ELF-1 (cell line): ENCODE measurements around the gene SPINK7.

Source experiments
- DNase-seq: peaks from one replicate; pipeline ENCODE4 v3.0.0-alpha.2; 2016; ENCODE audit warnings: low read depth, low spot score

SPINK7 gene

DNA sequence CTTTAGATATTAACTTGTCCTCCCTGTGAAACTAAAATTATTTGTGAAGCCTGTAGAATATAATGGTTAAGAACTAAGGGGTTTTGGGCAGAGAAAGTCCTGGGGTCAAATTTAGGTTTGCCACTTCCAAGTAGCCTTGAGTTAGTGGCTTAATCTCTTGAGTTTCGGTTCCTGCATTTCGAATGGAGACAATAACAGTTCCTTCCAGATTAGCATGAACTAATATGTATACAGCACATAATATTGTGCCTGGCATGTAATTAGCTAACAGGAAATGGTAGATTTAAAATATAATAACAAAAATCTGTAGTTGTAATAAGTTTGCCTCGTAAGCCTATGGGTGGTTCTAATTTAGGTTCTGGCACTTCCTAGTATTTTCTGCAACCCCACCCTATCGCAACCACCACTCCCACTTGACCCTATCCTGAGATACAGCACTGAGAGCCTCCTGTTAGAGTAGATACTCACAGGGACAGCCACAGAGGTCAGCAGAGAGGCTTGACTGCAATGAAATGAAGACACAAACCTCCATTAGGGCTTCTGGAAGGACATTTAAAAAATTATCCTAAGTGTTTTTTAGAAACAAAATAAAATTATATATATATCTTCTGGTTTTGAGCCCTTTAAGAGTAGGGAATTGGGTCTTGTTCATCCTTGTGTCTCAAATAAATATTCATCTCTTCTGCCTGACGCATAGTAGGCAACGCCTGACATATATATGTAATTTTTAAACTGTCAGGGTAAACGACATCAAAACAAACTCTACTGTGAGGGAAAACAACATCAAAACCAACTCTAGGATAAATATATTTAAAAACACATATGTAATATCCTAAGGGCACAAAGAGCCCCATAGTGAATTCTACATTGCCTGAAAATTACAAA is 31.6 kb downstream of the SPINK7 start:
- DNase-seq, result no peak

DNA sequence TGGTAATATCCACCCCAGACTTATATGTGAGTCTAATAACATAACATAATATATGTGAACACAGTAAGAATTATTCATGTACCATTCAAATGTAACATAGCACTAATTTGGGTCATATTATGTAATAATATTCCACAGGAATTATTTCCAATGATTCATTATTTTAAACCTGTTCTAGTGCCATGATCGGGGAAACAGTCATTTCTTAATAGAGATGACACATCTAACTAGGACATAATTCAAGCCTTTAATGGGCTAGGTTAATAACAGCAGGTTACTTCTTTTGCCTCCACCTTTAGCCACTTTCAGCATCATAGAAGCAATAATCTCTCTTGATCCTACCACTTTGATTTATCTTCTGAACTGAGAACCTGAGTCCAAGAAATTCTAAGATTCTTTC is 35.5 kb downstream of the SPINK7 start:
- no peak for DNase-seq

DNA sequence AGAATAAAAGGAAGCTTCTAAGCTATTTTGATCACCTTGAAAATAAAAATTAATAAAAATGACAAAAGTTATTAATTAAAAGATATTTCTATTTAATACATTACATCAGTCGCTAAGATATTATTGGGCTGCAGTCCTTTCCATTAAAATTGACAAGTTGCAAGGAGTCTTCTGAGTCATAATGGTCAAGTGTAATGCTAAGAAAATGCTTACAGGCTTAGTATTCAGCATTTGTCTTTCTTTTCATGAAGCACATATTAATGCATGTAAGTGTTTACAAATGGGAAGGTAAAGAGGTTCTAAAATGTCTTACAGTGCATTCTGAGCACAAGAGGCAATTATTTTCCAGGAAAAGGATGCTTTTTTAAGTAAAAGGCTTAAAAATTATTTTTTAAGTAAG is 40.5 kb downstream of the SPINK7 start:
- no peak for DNase-seq

DNA sequence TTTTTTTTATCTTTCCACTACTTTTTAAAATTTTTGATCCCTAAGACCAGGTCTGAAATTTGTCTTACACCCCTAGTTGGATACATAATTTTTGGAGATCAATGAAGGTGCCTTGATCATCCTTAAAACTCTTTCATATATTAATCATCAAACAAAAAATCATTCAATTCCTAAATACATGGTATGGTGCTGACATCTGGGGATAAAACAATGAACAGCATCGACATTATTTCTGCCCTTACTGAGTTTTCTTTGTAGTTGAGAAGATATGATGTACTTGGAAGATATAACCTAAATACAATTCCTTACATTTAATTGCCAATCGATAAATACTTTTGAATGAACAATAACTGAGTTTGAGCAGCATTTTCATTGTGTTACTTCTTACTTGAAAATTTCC is 41.4 kb downstream of the SPINK7 start:
- DNase-seq, result no peak

DNA sequence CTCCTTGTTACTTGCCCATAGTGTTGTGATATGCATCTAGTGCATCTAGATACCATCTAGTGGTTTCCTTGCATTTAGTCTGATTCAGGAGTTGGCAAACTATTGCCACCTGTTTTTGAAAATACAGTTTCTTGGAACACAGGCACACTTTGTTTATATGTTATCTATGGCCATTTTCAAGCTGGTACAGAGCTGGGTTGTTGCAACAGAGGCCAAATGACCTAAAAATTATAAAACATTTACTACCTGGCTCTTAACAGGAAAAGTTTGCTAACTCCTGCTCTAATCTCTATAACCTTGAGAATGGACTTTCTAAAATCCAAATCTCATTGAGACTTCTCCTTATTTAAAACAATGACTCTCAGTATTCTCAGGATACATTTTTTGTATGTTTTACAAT is 52.1 kb downstream of the SPINK7 start:
- DNase-seq, result no peak
